HCT116 (cell line): ENCODE data around the gene POM121C. TPM values are rescaled to one million over a fixed set of nuclear protein-coding genes. Genes with fewer than 3 reads are reported as not detected.
"Not testable (repeated sequence)": the region's sequence is repeated elsewhere in the genome, so short reads cannot be mapped to it uniquely, and the experiment has no call there.

ENCODE experiments used
- ATAC-seq: fragments of 200-7000 bp; cut with Tn5 transposase; 2 replicates; pipeline ENCODE4 v1.9.1; 2020; ENCODE audit warnings: mild to moderate bottlenecking, moderate library complexity
- BruUV-seq: library from RNA; stranded (reverse); fragments of 400-500 nt; replicated peaks from 2 replicates; lab custom pipeline; 2021; lab: Mats Ljungman, UMichigan
- CTCF ChIA-PET: fragments of 300-600 bp; sonication (Branson Sonifier 250); formaldehyde crosslinking; loops from one replicate; lab custom pipeline; 2021; ENCODE audit warnings: antibody characterized with exemption; lab: Charles Lee
- POLR2A ChIA-PET: fragments of 300-600, 350-600 bp; sonication (Branson Sonifier 250); formaldehyde crosslinking; loops from one replicate; lab custom pipeline; 2021; ENCODE audit warnings: antibody characterized with exemption; lab: Charles Lee
- RAD21 ChIA-PET, 2 experiments: fragments of 300-600 bp; sonication (Branson Sonifier 250); formaldehyde crosslinking; loops; one replicate each; lab custom pipeline; 2023; ENCODE audit warnings: low total read pairs in 2 of 2; ENCODE audit not compliant: uncharacterized antibody in 2 of 2, unreplicated experiment in 2 of 2, low non-redundant PET in 1 of 2; lab: Charles Lee
- DNase-seq: peaks from one replicate; pipeline ENCODE4 v3.0.0-alpha.2; 2010; ENCODE audit warnings: low read depth, low spot score
- H2AFZ ChIP-seq: fragments of 200-600 bp; shearing (Covaris generic), sonication (generic); 2 replicates; pipeline ENCODE4 v1.6.1; 2017; ENCODE audit warnings: low read depth, mixed run types, mixed read lengths, antibody characterized with exemption, low read length; ENCODE audit not compliant: poor library complexity, severe bottlenecking
- H3K27ac ChIP-seq: 2 replicates; pipeline ENCODE4 v1.5.1; 2012; ENCODE audit warnings: low read depth, low read length
- H3K27me3 ChIP-seq: fragments of 200-600 bp; sonication (generic); 2 replicates; pipeline ENCODE4 v1.6.1; 2016; ENCODE audit warnings: mixed run types, low read length, mixed read lengths; ENCODE audit not compliant: insufficient read depth
- H3K36me3 ChIP-seq, 2 experiments: fragments of 200-500 bp in 1 of 2; fragments of 200-600 bp in 1 of 2; sonication (Bioruptor generic) in 1 of 2; sonication (generic) in 1 of 2; 2 replicates each; pipeline versions ENCODE4 v1.5.1 to v1.6.1; 2014 to 2016; ENCODE audit warnings: low read length in 2 of 2, inconsistent platforms in 1 of 2, mixed read lengths in 1 of 2, mixed run types in 1 of 2; ENCODE audit not compliant: insufficient read depth in 2 of 2, control insufficient read depth in 1 of 2
- H3K4me1 ChIP-seq, 2 experiments: fragments of 200-600 bp in 1 of 2; sonication (generic) in 1 of 2; 2 replicates each; pipeline versions ENCODE4 v1.5.1 to v1.6.1; 2012 to 2017; ENCODE audit warnings: low read length in 2 of 2, inconsistent platforms in 1 of 2, mild to moderate bottlenecking in 1 of 2, mixed read lengths in 1 of 2, mixed run types in 1 of 2, moderate library complexity in 1 of 2; ENCODE audit not compliant: insufficient read depth in 2 of 2, control insufficient read depth in 1 of 2
- H3K4me2 ChIP-seq: fragments of 200-600 bp; sonication (generic); 2 replicates; pipeline ENCODE4 v1.6.1; 2017; ENCODE audit warnings: mixed run types, low read length, mixed read lengths
- H3K4me3 ChIP-seq, 2 experiments: fragments of 200-600 bp in 1 of 2; sonication (generic) in 1 of 2; replicated peaks in 1 of 2; 2 replicates each; pipeline ENCODE4 v1.5.1; 2011 to 2016; ENCODE audit warnings: low read length in 2 of 2, control low read depth in 1 of 2, low read depth in 1 of 2, mild to moderate bottlenecking in 1 of 2, mixed read lengths in 1 of 2, mixed run types in 1 of 2
- H3K79me2 ChIP-seq: fragments of 200-600 bp; sonication (generic); 2 replicates; pipeline ENCODE4 v1.6.1; 2017; ENCODE audit warnings: mild to moderate bottlenecking, mixed run types, low read length, moderate library complexity, mixed read lengths; ENCODE audit not compliant: insufficient read depth
- H3K9ac ChIP-seq: fragments of 200-600 bp; sonication (generic); 2 replicates; pipeline ENCODE4 v1.6.1; 2016; ENCODE audit warnings: low read length, mixed read lengths
- H3K9me2 ChIP-seq: fragments of 200-600 bp; sonication (generic), shearing (Covaris generic); 2 replicates; pipeline ENCODE4 v1.6.1; 2017; ENCODE audit warnings: mixed run types, mild to moderate bottlenecking, moderate library complexity; ENCODE audit not compliant: insufficient read depth
- H3K9me3 ChIP-seq, 2 experiments: fragments of 200-500 bp in 1 of 2; fragments of 200-600 bp in 1 of 2; sonication (Bioruptor generic) in 1 of 2; sonication (generic) in 1 of 2; 2 replicates each; pipeline ENCODE4 v1.6.1; 2014 to 2017; ENCODE audit warnings: low read length in 2 of 2, mixed read lengths in 2 of 2, inconsistent platforms in 1 of 2, low read depth in 1 of 2, mild to moderate bottlenecking in 1 of 2, mixed run types in 1 of 2, moderate library complexity in 1 of 2; ENCODE audit not compliant: control insufficient read depth in 1 of 2, insufficient read depth in 1 of 2
- H4K20me1 ChIP-seq: fragments of 200-600 bp; sonication (generic), shearing (Covaris generic); 2 replicates; pipeline ENCODE4 v1.6.1; 2017; ENCODE audit warnings: mixed run types, mild to moderate bottlenecking, moderate library complexity; ENCODE audit not compliant: insufficient read depth
- intact Hi-C: fragments of 100-400 bp; cut with micrococcal nuclease; formaldehyde crosslinking; loops from 2 replicates; pipeline ENCODE4 v1.10.0; 2022
- total RNA-seq: library from RNA; stranded (reverse); gene quantifications from one replicate; pipeline ENCODE4 v1.2.1, GENCODE V29; 2021; ENCODE audit not compliant: unreplicated experiment

Gene POM121C
- total RNA-seq, 1 experiment from 2014 or later = 61.0 TPM

GRCh38 chr7:75480313-75480712 lies 5.8 kb downstream of the POM121C start:
- H3K4me2 ChIP-seq, H3K9me2 ChIP-seq, DNase-seq, CTCF ChIA-PET, POLR2A ChIA-PET, H3K4me3 ChIP-seq, H3K27me3 ChIP-seq, H3K9ac ChIP-seq, H2AFZ ChIP-seq, H3K27ac ChIP-seq, H3K4me1 ChIP-seq, H3K9me3 ChIP-seq, BruUV-seq, ATAC-seq, H3K36me3 ChIP-seq, H4K20me1 ChIP-seq, RAD21 ChIA-PET: not testable (repeated sequence)
- intact Hi-C loops = loop anchor here (10.0 kb wide), 1 partner anchor 274 kb away; no protein-coding TSS in a partner anchor
- peaks cover 19% of the 10 kb centered on the region for H3K79me2 ChIP-seq

- H3K4me2 ChIP-seq, H2AFZ ChIP-seq, RAD21 ChIA-PET, CTCF ChIA-PET, DNase-seq, H3K9ac ChIP-seq, H3K9me2 ChIP-seq, H3K27me3 ChIP-seq, POLR2A ChIA-PET, H3K27ac ChIP-seq, H3K9me3 ChIP-seq, intact Hi-C loops, H3K4me3 ChIP-seq, ATAC-seq, H4K20me1 ChIP-seq, BruUV-seq, H3K4me1 ChIP-seq, H3K36me3 ChIP-seq: not testable (repeated sequence)
- H3K79me2 ChIP-seq = peaks cover 15% of the 10 kb centered on the region
Observed at GRCh38 chr7:75477457-75477856, 8.6 kb downstream of the POM121C start.

GRCh38 chr7:75470166-75470565 lies 15.9 kb downstream of the POM121C start:
- intact Hi-C loops, H3K4me3 ChIP-seq, RAD21 ChIA-PET, DNase-seq, H3K9ac ChIP-seq, H4K20me1 ChIP-seq, H3K27ac ChIP-seq, H3K79me2 ChIP-seq, H3K9me3 ChIP-seq, H3K4me1 ChIP-seq, H3K36me3 ChIP-seq, BruUV-seq, H3K9me2 ChIP-seq, POLR2A ChIA-PET, CTCF ChIA-PET, H3K27me3 ChIP-seq, H2AFZ ChIP-seq, ATAC-seq, H3K4me2 ChIP-seq: not testable (repeated sequence)

GRCh38 chr7:75460541-75460940 lies 25.6 kb downstream of the POM121C start:
- ATAC-seq, H3K4me3 ChIP-seq, H4K20me1 ChIP-seq, H3K9me2 ChIP-seq, H3K27me3 ChIP-seq, RAD21 ChIA-PET, DNase-seq, POLR2A ChIA-PET, H2AFZ ChIP-seq, H3K4me2 ChIP-seq, intact Hi-C loops, H3K9me3 ChIP-seq, H3K36me3 ChIP-seq, H3K9ac ChIP-seq, BruUV-seq, H3K79me2 ChIP-seq, CTCF ChIA-PET, H3K27ac ChIP-seq, H3K4me1 ChIP-seq: not testable (repeated sequence)
